Measurements from ENCODE around the gene CKAP2L.

The CKAP2L gene

GRCh38 chr2:112705575-112705974, 58.8 kb downstream of the CKAP2L start:
- DNase-seq: no peak

GRCh38 chr2:112703684-112704083, 60.7 kb downstream of the CKAP2L start:
- DNase-seq: no peak

GRCh38 chr2:112701052-112701451, 63.4 kb downstream of the CKAP2L start:
- DNase-seq: no peak

GRCh38 chr2:112699984-112700667, 64.3 kb downstream of the CKAP2L start:
- no peak for DNase-seq

GRCh38 chr2:112698834-112699515, 65.4 kb downstream of the CKAP2L start:
- no peak for DNase-seq

- no peak for DNase-seq
These were observed 70.2 kb downstream of the CKAP2L start for GRCh38 chr2:112694182-112694581.

- DNase-seq: no peak
These were observed 70.8 kb downstream of the CKAP2L start for GRCh38 chr2:112693596-112693995.

- peak; percentile 56 for DNase-seq
These were observed 71.5 kb downstream of the CKAP2L start for GRCh38 chr2:112692918-112693317.

GRCh38 chr2:112692495-112692911, 71.9 kb downstream of the CKAP2L start:
- peak; percentile 90 for DNase-seq

GRCh38 chr2:112691881-112692281, 72.5 kb downstream of the CKAP2L start:
- peak; percentile 24 for DNase-seq

GRCh38 chr2:112690853-112691401, 73.5 kb downstream of the CKAP2L start:
- DNase-seq: peak; percentile 78

GRCh38 chr2:112688086-112688880, 76.1 kb downstream of the CKAP2L start:
- DNase-seq: no peak

- DNase-seq: no peak
These were observed 76.9 kb downstream of the CKAP2L start for GRCh38 chr2:112687522-112687921.

Data from activated CD4-positive, alpha-beta T cell treated with anti-CD3 and anti-CD28 coated beads, Interleukin-2, Interleukin-6, amounts not matched to agents 100 ng/mL and 50 ng/mL, durations not matched to agents 16 hours and 8 hours (primary cell).